Measurements from ENCODE around the gene PEX14. TPM values are rescaled to one million over a fixed set of nuclear protein-coding genes. Genes with fewer than 3 reads are reported as not detected.

PEX14 gene
- total and polyA plus RNA-seq, 2 donors (not counting 3 experiments of a cell fraction or from before 2014, with no cell fraction given) = 19.5 to 26.5 TPM

- FAIRE-seq (no peak), DNase-seq (ENCODE audit: low read depth, low spot score) (no peak)
- no TSS peak for BruUV-seq (replicated peaks)
- Histone ChIP-seq H3K4me1 (ENCODE audit: control insufficient read depth, extremely low read depth, insufficient read depth, low read length) (peaks cover 5% of the 10 kb centered on the region), H3K9me1 (replicated peaks; ENCODE audit: control insufficient read depth, extremely low read depth, insufficient read depth, low read length) (no peaks in the 10 kb centered on the region), H3K9me3 (replicated peaks; ENCODE audit: control insufficient read depth, insufficient read depth, low read length) (no peaks in the 10 kb centered on the region), H3K9ac (replicated peaks; ENCODE audit: extremely low read depth, insufficient read depth, low read length) (no peak overlapping the region), H3K27me3 (ENCODE audit: control insufficient read depth in 2 of 2, insufficient read depth in 2 of 2, low read length in 2 of 2) (peaks cover 0 to 7% of the 10 kb centered on the region in 2 experiments), H2AFZ (ENCODE audit: low read depth, low read length) (no peak overlapping the region), H4K20me1 (replicated peaks; ENCODE audit: control insufficient read depth, extremely low read depth, insufficient read depth, low read length) (no peaks in the 10 kb centered on the region), H3K27ac (ENCODE audit: insufficient read depth, low read depth, low read length) (no peak overlapping the region), H3K36me3 (ENCODE audit: control insufficient read depth in 2 of 2, extremely low read depth in 1 of 2, insufficient read depth in 2 of 2, low read length in 2 of 2) (peaks cover 0 to 4% of the 10 kb centered on the region in 2 experiments), H3K4me2 (ENCODE audit: insufficient read depth, low read length) (no peak overlapping the region), H3K4me3 (replicated peaks in 1 of 3; ENCODE audit: insufficient read depth in 1 of 3, low read depth in 1 of 3, low read length in 3 of 3) (no peak overlapping the region), H3K79me2 (ENCODE audit: control insufficient read depth, insufficient read depth, low read length) (no peaks in the 10 kb centered on the region)
- intact Hi-C loops (cut with micrococcal nuclease) (loop anchor here (10.0 kb wide), 1 partner anchor 231 kb away; no protein-coding TSS in a partner anchor), dilution Hi-C loops (cut with MboI; ENCODE audit: extremely low pct_ligation_motif_present, low sequenced_read_pairs) (no loop called here)
- TF ChIP-seq JUN (IDR thresholded peaks at IDR 0.05; ENCODE audit: borderline replicate concordance, insufficient read depth, insufficient read length, low read depth) (no peak), FOS (IDR thresholded peaks at IDR 0.05; ENCODE audit: borderline replicate concordance, insufficient read depth, low read length) (no peak), MAX (IDR thresholded peaks at IDR 0.05; ENCODE audit: insufficient read depth, insufficient read length) (no peak), EZH2 (IDR thresholded peaks at IDR 0.05; ENCODE audit: borderline replicate concordance, low read depth, low read length, severe bottlenecking) (no peak), POLR2A (IDR thresholded peaks at IDR 0.05; ENCODE audit: low read depth, low read length) (no peak), POLR2AphosphoS5 (IDR thresholded peaks at IDR 0.05; ENCODE audit: insufficient read depth, low read depth, low read length) (no peak)
- ChIA-PET CTCF (no interaction called here), POLR2A (no interaction called here)
Observed at GRCh38 chr1:10633416-10633815, 158.7 kb downstream of the PEX14 start.

- no peak overlapping the region for H2AFZ ChIP-seq (ENCODE audit: low read depth, low read length)
Observed at GRCh38 chr1:10634075-10634427, 159.3 kb downstream of the PEX14 start.

More at GRCh38 chr1:10634075-10634427, 159.3 kb downstream of the PEX14 start:
- Histone ChIP-seq H3K27ac (ENCODE audit: insufficient read depth, low read depth, low read length) (no peak overlapping the region), H3K27me3 (ENCODE audit: control insufficient read depth in 2 of 2, insufficient read depth in 2 of 2, low read length in 2 of 2) (peaks cover 0 to 9% of the 10 kb centered on the region in 2 experiments), H3K79me2 (ENCODE audit: control insufficient read depth, insufficient read depth, low read length) (no peaks in the 10 kb centered on the region), H3K9me1 (replicated peaks; ENCODE audit: control insufficient read depth, extremely low read depth, insufficient read depth, low read length) (no peaks in the 10 kb centered on the region), H3K9me3 (replicated peaks; ENCODE audit: control insufficient read depth, insufficient read depth, low read length) (no peaks in the 10 kb centered on the region), H3K4me2 (ENCODE audit: insufficient read depth, low read length) (no peak overlapping the region), H3K9ac (replicated peaks; ENCODE audit: extremely low read depth, insufficient read depth, low read length) (no peak overlapping the region), H3K36me3 (ENCODE audit: control insufficient read depth in 2 of 2, extremely low read depth in 1 of 2, insufficient read depth in 2 of 2, low read length in 2 of 2) (peaks cover 0 to 4% of the 10 kb centered on the region in 2 experiments), H3K4me3 (replicated peaks in 1 of 3; ENCODE audit: insufficient read depth in 1 of 3, low read depth in 1 of 3, low read length in 3 of 3) (no peak overlapping the region), H3K4me1 (ENCODE audit: control insufficient read depth, extremely low read depth, insufficient read depth, low read length) (peaks cover 7% of the 10 kb centered on the region), H4K20me1 (replicated peaks; ENCODE audit: control insufficient read depth, extremely low read depth, insufficient read depth, low read length) (no peaks in the 10 kb centered on the region)
- dilution Hi-C loops (cut with MboI; ENCODE audit: extremely low pct_ligation_motif_present, low sequenced_read_pairs) (no loop called here), intact Hi-C loops (cut with micrococcal nuclease) (loop anchor here (10.0 kb wide), 1 partner anchor 231 kb away; no protein-coding TSS in a partner anchor)
- TF ChIP-seq MYC (IDR thresholded peaks at IDR 0.05; ENCODE audit: low read depth, low read length) = no peak
- TF ChIP-seq POLR2AphosphoS5 (IDR thresholded peaks at IDR 0.05; ENCODE audit: insufficient read depth, low read depth, low read length) = no peak
- no peak for TF ChIP-seq EZH2 (IDR thresholded peaks at IDR 0.05; ENCODE audit: borderline replicate concordance, low read depth, low read length, severe bottlenecking)
- TF ChIP-seq CTCF (IDR thresholded peaks at IDR 0.05; ENCODE audit: extremely low read depth in 1 of 2, insufficient read depth in 1 of 2, low read depth in 1 of 2, low read length in 2 of 2) = no peak
- TF ChIP-seq FOS (IDR thresholded peaks at IDR 0.05; ENCODE audit: borderline replicate concordance, insufficient read depth, low read length) = no peak
- TF ChIP-seq MAX (IDR thresholded peaks at IDR 0.05; ENCODE audit: insufficient read depth, insufficient read length) = no peak
- no peak for TF ChIP-seq POLR2A (IDR thresholded peaks at IDR 0.05; ENCODE audit: low read depth, low read length)
- no peak for TF ChIP-seq GATA2 (IDR thresholded peaks at IDR 0.05; ENCODE audit: insufficient read depth, insufficient read length, low read depth, low read length)
- no peak for TF ChIP-seq JUN (IDR thresholded peaks at IDR 0.05; ENCODE audit: borderline replicate concordance, insufficient read depth, insufficient read length, low read depth)
- no peak for DNase-seq (ENCODE audit: low read depth, low spot score)
- POLR2A ChIA-PET = no interaction called here
- BruUV-seq (replicated peaks) = no TSS peak
- CTCF ChIA-PET = no interaction called here
- FAIRE-seq = no peak

Data from endothelial cell of umbilical vein (primary cell).